MCF 10A (cell line): ENCODE data around the gene POLR3A. TPM values are rescaled to one million over a fixed set of nuclear protein-coding genes. Genes with fewer than 3 reads are reported as not detected.

Experiments
- BruUV-seq: library from RNA; stranded (reverse); fragments of 400-500 nt; replicated peaks from 2 replicates; lab custom pipeline; 2021; lab: Mats Ljungman, UMichigan
- CTCF ChIA-PET: fragments of 300-600 bp; sonication (Branson Sonifier 250); formaldehyde crosslinking; extraction: SDS; loops from one replicate; lab custom pipeline; 2021; ENCODE audit warnings: antibody characterized with exemption, inconsistent platforms; lab: Yijun Ruan, JAX
- POLR2A ChIA-PET: fragments of 300-600, 350-650 bp; sonication (Branson Sonifier 250); formaldehyde crosslinking; extraction: SDS; loops from one replicate; lab custom pipeline; 2020; ENCODE audit warnings: antibody characterized with exemption, inconsistent platforms; lab: Yijun Ruan, JAX
- DNase-seq: peaks from one replicate; pipeline ENCODE4 v3.0.0-alpha.2; 2018; ENCODE audit not compliant: unreplicated experiment
- H3K27ac Mint-ChIP-seq: one replicate; pipeline ENCODE4 v1.8.0; 2022; ENCODE audit warnings: mild to moderate bottlenecking, low read depth, mixed read lengths; ENCODE audit not compliant: unreplicated experiment
- H3K27me3 Mint-ChIP-seq: one replicate; pipeline ENCODE4 v1.8.0; 2022; ENCODE audit warnings: mixed read lengths; ENCODE audit not compliant: insufficient read depth, unreplicated experiment
- H3K36me3 Mint-ChIP-seq: one replicate; pipeline ENCODE4 v1.8.0; 2022; ENCODE audit warnings: mild to moderate bottlenecking, moderate library complexity, mixed read lengths; ENCODE audit not compliant: insufficient read depth, unreplicated experiment
- H3K4me1 Mint-ChIP-seq: one replicate; pipeline ENCODE4 v1.8.0; 2022; ENCODE audit warnings: mixed read lengths; ENCODE audit not compliant: insufficient read depth, unreplicated experiment
- H3K4me3 Mint-ChIP-seq: one replicate; pipeline ENCODE4 v1.8.0; 2022; ENCODE audit warnings: mild to moderate bottlenecking, moderate library complexity, mixed read lengths; ENCODE audit not compliant: unreplicated experiment
- H3K9me3 Mint-ChIP-seq: one replicate; pipeline ENCODE4 v1.8.0; 2022; ENCODE audit warnings: mixed read lengths; ENCODE audit not compliant: unreplicated experiment
- CTCF ChIP-seq: fragments of 200-600 bp; IDR thresholded peaks from one replicate; pipeline ENCODE4 v1.8.0; 2022; ENCODE audit warnings: antibody characterized with exemption, mild to moderate bottlenecking; ENCODE audit not compliant: unreplicated experiment
- intact Hi-C: fragments of 100-400 bp; cut with micrococcal nuclease; formaldehyde crosslinking; loops from 2 replicates; pipeline ENCODE4 v1.14.1; 2022
- total RNA-seq: library from RNA; stranded (reverse); gene quantifications from 2 replicates; pipeline ENCODE4 v1.2.3, GENCODE V29; 2022

Gene POLR3A
- total RNA-seq, 1 experiment from 2014 or later = 19.1 TPM

DNA sequence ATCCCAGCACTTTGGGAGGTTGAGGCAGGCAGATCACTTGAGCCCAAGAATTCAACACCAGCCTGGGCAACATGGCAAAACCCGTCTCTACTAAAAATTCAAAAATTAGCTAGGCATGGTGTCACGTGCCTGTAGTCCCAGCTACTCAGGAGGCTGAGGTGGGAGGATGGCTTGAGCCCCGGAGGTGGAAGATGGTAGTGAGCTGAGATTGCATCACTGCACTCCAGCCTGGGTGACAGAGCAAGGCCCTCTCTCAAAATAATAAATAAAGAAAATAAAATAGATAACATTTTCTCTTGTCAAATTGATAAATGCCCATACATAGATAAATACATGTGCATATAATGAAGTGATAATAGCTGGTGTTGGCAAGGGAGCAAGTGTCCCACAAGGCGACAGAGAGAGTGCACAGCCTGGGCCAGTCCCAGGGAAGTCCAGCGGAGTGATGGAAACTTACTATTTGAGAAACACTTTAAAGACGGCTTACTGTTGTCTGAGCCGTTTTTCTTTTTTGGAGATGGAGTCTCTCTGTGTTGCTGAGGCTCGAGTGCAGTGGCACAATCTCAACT lies 69.3 kb downstream of the POLR3A start:
- H3K4me1 Mint-ChIP-seq = peaks cover 5% of the 10 kb centered on the region
- ChIA-PET CTCF (no interaction called here), POLR2A (no interaction called here)
- no peak overlapping the region for H3K27ac Mint-ChIP-seq
- H3K9me3 Mint-ChIP-seq = no peaks in the 10 kb centered on the region
- no peak for DNase-seq
- H3K4me3 Mint-ChIP-seq = no peak overlapping the region
- no peaks in the 10 kb centered on the region for H3K36me3 Mint-ChIP-seq
- H3K27me3 Mint-ChIP-seq = no peaks in the 10 kb centered on the region
- intact Hi-C loops = no loop called here
- BruUV-seq = no TSS peak
- TF ChIP-seq CTCF = no peak

- H3K4me1 Mint-ChIP-seq = peaks cover 5% of the 10 kb centered on the region
- no peak overlapping the region for H3K27ac Mint-ChIP-seq
- CTCF ChIA-PET = interaction anchor here (0.6 kb wide), 1 partner anchor 87 kb away, joined by 4 read pairs; no protein-coding TSS in a partner anchor
- BruUV-seq = no TSS peak
- no peaks in the 10 kb centered on the region for H3K9me3 Mint-ChIP-seq
- no peak overlapping the region for H3K4me3 Mint-ChIP-seq
- no peak for TF ChIP-seq CTCF
- no peak for DNase-seq
- H3K36me3 Mint-ChIP-seq = no peaks in the 10 kb centered on the region
- H3K27me3 Mint-ChIP-seq = no peaks in the 10 kb centered on the region
- intact Hi-C loops = no loop called here
- POLR2A ChIA-PET = no interaction called here
Observed at GRCh38 chr10:77959384-77959783, 69.9 kb downstream of the POLR3A start.

- no peaks in the 10 kb centered on the region for H3K4me1 Mint-ChIP-seq
- intact Hi-C loops = no loop called here
- no peaks in the 10 kb centered on the region for H3K36me3 Mint-ChIP-seq
- no peak overlapping the region for H3K4me3 Mint-ChIP-seq
- ChIA-PET CTCF (interaction anchor here (0.6 to 0.7 kb wide), 3 partner anchors 36 to 968 kb away, joined by 3 to 4 read pairs (median 3); no protein-coding TSS in a partner anchor), POLR2A (interaction anchor here (1.6 to 1.8 kb wide), 2 partner anchors 9 kb away, joined by 3 to 10 read pairs; no protein-coding TSS in a partner anchor)
- no peak for DNase-seq
- H3K27me3 Mint-ChIP-seq = no peaks in the 10 kb centered on the region
- no peak overlapping the region for H3K27ac Mint-ChIP-seq
- H3K9me3 Mint-ChIP-seq = peaks cover 7% of the 10 kb centered on the region
- no peak for TF ChIP-seq CTCF
- BruUV-seq = no TSS peak
Observed at GRCh38 chr10:77955136-77955535, 74.2 kb downstream of the POLR3A start.

DNA sequence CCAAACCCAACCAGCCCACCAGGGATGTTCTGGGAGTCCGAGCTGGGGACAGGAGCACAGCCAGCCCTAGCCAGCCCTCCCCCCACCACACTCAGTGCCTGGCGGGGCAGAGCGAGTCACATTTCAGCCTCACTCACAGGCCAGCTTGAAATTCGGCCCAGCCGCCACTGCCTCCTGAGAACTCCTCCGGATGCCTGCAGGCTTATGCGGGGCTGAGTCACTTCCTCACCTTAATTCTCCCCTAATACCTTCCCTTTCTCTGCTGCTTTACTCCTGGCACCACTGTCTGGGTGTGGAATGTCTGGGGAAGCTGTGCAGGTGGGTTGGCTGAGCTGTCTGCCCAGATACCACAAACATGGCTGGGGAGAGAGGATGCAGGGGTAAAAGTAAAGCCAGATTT lies 80.1 kb downstream of the POLR3A start:
- ChIA-PET CTCF (interaction anchor here (0.6 to 1.4 kb wide), 2 partner anchors 24 to 91 kb away, joined by 3 to 6 read pairs; no protein-coding TSS in a partner anchor), POLR2A (interaction anchor here (0.6 to 2.4 kb wide), 21 partner anchors 9 to 113 kb away, joined by 3 to 15 read pairs (median 4); partner anchors contain the start of gene DLG5)
- TF ChIP-seq CTCF = no peak
- Mint-ChIP-seq H3K9me3 (peaks cover 7% of the 10 kb centered on the region), H3K4me3 (no peak overlapping the region), H3K27ac (peak overlapping the region; percentile 11), H3K27me3 (no peaks in the 10 kb centered on the region), H3K4me1 (peaks cover 34% of the 10 kb centered on the region), H3K36me3 (peaks cover 6% of the 10 kb centered on the region)
- DNase-seq = peak; percentile 96
- intact Hi-C loops = loop anchor here (2.0 kb wide), 1 partner anchor 22 kb away; no protein-coding TSS in a partner anchor
- BruUV-seq = no TSS peak
